Hepatocyte (in vitro differentiated cells): ENCODE results near the gene DLG2. TPM values are rescaled to one million over a fixed set of nuclear protein-coding genes. Genes with fewer than 3 reads are reported as not detected.

Experiments used
- DNase-seq: peaks from one replicate; pipeline ENCODE4 v3.0.0-alpha.2; 2016; ENCODE audit warnings: low spot score
- H2AFZ ChIP-seq: fragments of 200-600 bp; sonication (generic); 2 replicates; pipeline ENCODE4 v1.6.0; 2016; ENCODE audit warnings: antibody characterized with exemption, mild to moderate bottlenecking
- H3K27ac ChIP-seq: fragments of 200-600 bp; sonication (generic); 2 replicates; pipeline ENCODE4 v1.5.1; 2016; ENCODE audit warnings: mild to moderate bottlenecking
- H3K27me3 ChIP-seq: fragments of 200-600 bp; sonication (generic); 2 replicates; pipeline ENCODE4 v1.6.1; 2016
- H3K36me3 ChIP-seq: fragments of 200-600 bp; sonication (generic); replicated peaks from 2 replicates; pipeline ENCODE4 v1.5.1; 2016; ENCODE audit warnings: low read depth; ENCODE audit not compliant: insufficient read depth
- H3K4me1 ChIP-seq: fragments of 200-600 bp; sonication (generic); 2 replicates; pipeline ENCODE4 v1.5.1; 2016; ENCODE audit warnings: mild to moderate bottlenecking, moderate library complexity; ENCODE audit not compliant: insufficient read depth
- H3K4me2 ChIP-seq: fragments of 200-600 bp; sonication (generic); 2 replicates; pipeline ENCODE4 v1.6.0; 2016
- H3K4me3 ChIP-seq: fragments of 200-600 bp; sonication (generic); 2 replicates; pipeline ENCODE4 v1.5.1; 2016; ENCODE audit warnings: mild to moderate bottlenecking
- H3K79me2 ChIP-seq: fragments of 200-600 bp; sonication (generic); 2 replicates; pipeline ENCODE4 v1.6.0; 2017; ENCODE audit warnings: mild to moderate bottlenecking
- H3K9me2 ChIP-seq: fragments of 200-600 bp; sonication (generic); replicated peaks from 2 replicates; pipeline ENCODE4 v1.6.0; 2017; ENCODE audit warnings: mild to moderate bottlenecking; ENCODE audit not compliant: insufficient read depth
- H3K9me3 ChIP-seq: fragments of 200-600 bp; sonication (generic); 2 replicates; pipeline ENCODE4 v1.5.1; 2016; ENCODE audit warnings: low read depth, mild to moderate bottlenecking
- H4K20me1 ChIP-seq: fragments of 200-600 bp; sonication (generic); 2 replicates; pipeline ENCODE4 v1.6.0; 2016; ENCODE audit warnings: mild to moderate bottlenecking; ENCODE audit not compliant: insufficient read depth, poor library complexity, severe bottlenecking
- CTCF ChIP-seq: fragments of 200-600 bp; sonication (generic); IDR thresholded peaks from 2 replicates; pipeline ENCODE4 v1.5.1; 2016; ENCODE audit warnings: antibody characterized with exemption, mild to moderate bottlenecking; ENCODE audit not compliant: poor library complexity
- EZH2 ChIP-seq: fragments of 200-600 bp; sonication (generic); IDR thresholded peaks from 2 replicates; pipeline ENCODE4 v1.6.1; 2016; ENCODE audit warnings: antibody characterized with exemption, mild to moderate bottlenecking, borderline replicate concordance
- EZH2phosphoT487 ChIP-seq: fragments of 200-600 bp; sonication (generic); IDR thresholded peaks from one replicate; pipeline ENCODE4 v1.6.1; 2018; ENCODE audit warnings: antibody characterized with exemption, mild to moderate bottlenecking, low read depth, moderate library complexity; ENCODE audit not compliant: unreplicated experiment, severe bottlenecking
- WGBS: methylation state at CpG from one replicate; pipeline ENCODE4 v1.1.6; 2016; ENCODE audit warnings: low lambda C conversion rate; ENCODE audit errors: missing lambda C conversion rate; 5-methylcytosine and 5-hydroxymethylcytosine counted together
- polyA plus RNA-seq: library from polyadenylated mRNA; unstranded; fragments of >200 nt; fragmentation: Nextera tagmentation; extraction: Ambion mirVana; gene quantifications from 2 replicates; pipeline ENCODE4 v1.2.1, GENCODE V29; 2016
- total RNA-seq: library from RNA; depleted of rRNA; stranded (reverse); fragments of >200 nt; gene quantifications from 2 replicates; pipeline ENCODE4 v1.2.3, GENCODE V29; 2014

Gene DLG2
- total and polyA plus RNA-seq, 2 experiments from 2014 or later, result 2.6 to 6.8 TPM

- H3K79me2 ChIP-seq, result no peaks in the 10 kb centered on the region
- no peaks in the 10 kb centered on the region for H3K4me1 ChIP-seq
- H3K36me3 ChIP-seq, result no peaks in the 10 kb centered on the region
- no peaks in the 10 kb centered on the region for H3K9me2 ChIP-seq
- H4K20me1 ChIP-seq, result no peaks in the 10 kb centered on the region
- DNase-seq, result no peak
- H3K4me2 ChIP-seq, result no peak overlapping the region
- TF ChIP-seq CTCF (no peak), EZH2 (no peak), EZH2phosphoT487 (no peak)
- H2AFZ ChIP-seq, result no peak overlapping the region
- H3K27me3 ChIP-seq, result no peaks in the 10 kb centered on the region
- no peak overlapping the region for H3K27ac ChIP-seq
- no peaks in the 10 kb centered on the region for H3K9me3 ChIP-seq
- H3K4me3 ChIP-seq, result no peak overlapping the region
- WGBS, result 55% methylated on average over 2 of the region's 2 CpGs
These were observed 1254.7 kb downstream of the DLG2 start for GRCh38 chr11:84372381-84372950.

GRCh38 chr11:84358034-84358433 lies 1269.1 kb downstream of the DLG2 start:
- Histone ChIP-seq H3K27ac (no peak overlapping the region), H3K27me3 (no peaks in the 10 kb centered on the region), H3K4me1 (no peaks in the 10 kb centered on the region), H3K9me3 (no peaks in the 10 kb centered on the region), H3K79me2 (no peaks in the 10 kb centered on the region), H3K36me3 (no peaks in the 10 kb centered on the region), H2AFZ (no peak overlapping the region), H3K4me2 (no peak overlapping the region), H4K20me1 (no peaks in the 10 kb centered on the region), H3K4me3 (no peak overlapping the region), H3K9me2 (no peaks in the 10 kb centered on the region)
- no peak for DNase-seq
- TF ChIP-seq EZH2, result no peak
- no peak for TF ChIP-seq CTCF
- WGBS, result 90% methylated on average over 2 of the region's 2 CpGs

- Histone ChIP-seq H3K4me1 (no peaks in the 10 kb centered on the region), H3K4me3 (no peak overlapping the region), H3K9me2 (no peaks in the 10 kb centered on the region), H3K79me2 (no peaks in the 10 kb centered on the region), H3K4me2 (no peak overlapping the region), H3K36me3 (no peaks in the 10 kb centered on the region), H3K9me3 (no peaks in the 10 kb centered on the region), H2AFZ (no peak overlapping the region), H4K20me1 (no peaks in the 10 kb centered on the region), H3K27me3 (no peaks in the 10 kb centered on the region), H3K27ac (no peak overlapping the region)
- no peak for DNase-seq
- TF ChIP-seq EZH2phosphoT487 (no peak), CTCF (no peak), EZH2 (no peak)
These were observed 1271.2 kb downstream of the DLG2 start for GRCh38 chr11:84355911-84356310.

- no peaks in the 10 kb centered on the region for H4K20me1 ChIP-seq
- TF ChIP-seq EZH2phosphoT487, result no peak
- no peak for TF ChIP-seq EZH2
- TF ChIP-seq CTCF, result no peak
- H3K9me3 ChIP-seq, result no peaks in the 10 kb centered on the region
- H3K4me2 ChIP-seq, result no peak overlapping the region
- H3K36me3 ChIP-seq, result no peaks in the 10 kb centered on the region
- DNase-seq, result no peak
- H3K27ac ChIP-seq, result no peak overlapping the region
- no peaks in the 10 kb centered on the region for H3K4me1 ChIP-seq
- no peak overlapping the region for H3K4me3 ChIP-seq
- 54% methylated on average over 1 of the region's 1 CpG for WGBS
- H3K9me2 ChIP-seq, result no peaks in the 10 kb centered on the region
- H3K79me2 ChIP-seq, result no peaks in the 10 kb centered on the region
- no peak overlapping the region for H2AFZ ChIP-seq
- H3K27me3 ChIP-seq, result no peaks in the 10 kb centered on the region
These were observed 1281.5 kb downstream of the DLG2 start for GRCh38 chr11:84345597-84345996.
